CD4-positive, alpha-beta T cell (primary cell): ENCODE measurements around the gene RHOF. TPM values are rescaled to one million over a fixed set of nuclear protein-coding genes. Genes with fewer than 3 reads are reported as not detected.

Experiments
- ATAC-seq: fragments of 200-7000 bp; cut with Tn5 transposase; one replicate; pipeline ENCODE4 v1.10.0; 2022; ENCODE audit warnings: mild to moderate bottlenecking; ENCODE audit not compliant: poor library complexity
- CTCF ChIA-PET: fragments of 350-600 bp; sonication (Branson Sonifier 250); formaldehyde crosslinking; loops from one replicate; lab custom pipeline; 2021; ENCODE audit warnings: antibody characterized with exemption, inconsistent platforms; lab: Charles Lee
- POLR2A ChIA-PET: fragments of 350-600 bp; sonication (Branson Sonifier 250); formaldehyde crosslinking; loops from one replicate; lab custom pipeline; 2021; ENCODE audit warnings: antibody characterized with exemption, inconsistent platforms; lab: Charles Lee
- DNase-seq, 14 experiments: peaks; one replicate each; pipeline ENCODE4 v3.0.0-alpha.2; 2013 to 2020; ENCODE audit warnings: mixed read lengths in 2 of 14
- H3K27ac ChIP-seq, 2 donors: one replicate each; pipeline versions ENCODE4 v1.5.1 to v1.7.0; 2013; ENCODE audit warnings: low read length in 2 of 2, low read depth in 1 of 2, mild to moderate bottlenecking in 1 of 2
- H3K27me3 ChIP-seq, 2 experiments: 1 replicate in 1 of 2; 2 replicates in 1 of 2; pipeline versions ENCODE4 v1.6.1 to v1.7.0; 2013; ENCODE audit warnings: low read length in 2 of 2, control low read depth in 1 of 2, mild to moderate bottlenecking in 1 of 2, moderate library complexity in 1 of 2; ENCODE audit not compliant: insufficient read depth in 2 of 2, control insufficient read depth in 1 of 2
- H3K36me3 ChIP-seq: one replicate; pipeline ENCODE4 v1.6.1; 2013; ENCODE audit warnings: low read length, control low read depth; ENCODE audit not compliant: insufficient read depth
- H3K4me1 ChIP-seq: one replicate; pipeline ENCODE4 v1.6.1; 2013; ENCODE audit warnings: low read length, control low read depth; ENCODE audit not compliant: insufficient read depth
- H3K4me3 ChIP-seq: one replicate; pipeline ENCODE4 v1.5.1; 2013; ENCODE audit warnings: mild to moderate bottlenecking, low read length, moderate library complexity
- H3K9me3 ChIP-seq, 2 experiments: 1 replicate in 1 of 2; 2 replicates in 1 of 2; pipeline versions ENCODE4 v1.6.1 to v1.7.0; 2013; ENCODE audit warnings: low read length in 2 of 2, mild to moderate bottlenecking in 2 of 2, control low read depth in 1 of 2, moderate library complexity in 1 of 2; ENCODE audit not compliant: control insufficient read depth in 1 of 2, insufficient read depth in 1 of 2
- H3K27ac Mint-ChIP-seq: one replicate; pipeline ENCODE4 v1.8.0; 2020; ENCODE audit warnings: mixed read lengths
- H3K27me3 Mint-ChIP-seq: one replicate; pipeline ENCODE4 v1.8.0; 2021; ENCODE audit warnings: mixed read lengths
- H3K36me3 Mint-ChIP-seq: one replicate; pipeline ENCODE4 v1.8.0; 2021; ENCODE audit warnings: low read depth, mixed read lengths
- H3K4me1 Mint-ChIP-seq: one replicate; pipeline ENCODE4 v1.8.0; 2021; ENCODE audit warnings: low read depth, mixed read lengths
- H3K4me3 Mint-ChIP-seq: one replicate; pipeline ENCODE4 v1.8.0; 2020; ENCODE audit warnings: mild to moderate bottlenecking, mixed read lengths
- H3K9me3 Mint-ChIP-seq: one replicate; pipeline ENCODE4 v1.8.0; 2020; ENCODE audit warnings: mixed read lengths
- CTCF ChIP-seq: fragments of 200-600 bp; IDR thresholded peaks from one replicate; pipeline ENCODE4 v1.8.0; 2022; ENCODE audit warnings: antibody characterized with exemption, mild to moderate bottlenecking
- intact Hi-C, 2 experiments: fragments of 100-400 bp; cut with DNase I in 1 of 2; cut with micrococcal nuclease in 1 of 2; formaldehyde crosslinking; loops; one replicate each; pipeline versions ENCODE4 v1.15.1 to v1.9.0; 2023 to 2025; cut with DNase I, micrococcal nuclease
- total RNA-seq, 174 experiments: library from RNA in 2 of 174; stranded (reverse) in 2 of 174; gene quantifications; one replicate each; pipeline ENCODE4 v1.2.3 and lab custom pipeline; 2021 to 2026

Gene RHOF
- total RNA-seq, 2 experiments from 2014 or later = 155 to 164 TPM

GRCh38 chr12:121780429-121780828, 13.1 kb downstream of the RHOF start:
- peaks cover 69% of the 10 kb centered on the region for H3K4me1 ChIP-seq
- no peak overlapping the region for H3K27ac ChIP-seq
- POLR2A ChIA-PET = interaction anchor here (33.0 kb wide), 1 partner anchor 23 kb away, joined by 1869 read pairs; the partner anchor contains the start of genes RHOF and SETD1B
- peaks cover 48% of the 10 kb centered on the region for H3K36me3 ChIP-seq
- intact Hi-C loops = loop anchor here in 1 of 2 experiments (10.0 kb wide), 1 partner anchor 246 kb away; no protein-coding TSS in a partner anchor
- peak in 1 of 14 experiments; percentile 6 for DNase-seq
- no peaks in the 10 kb centered on the region for H3K9me3 ChIP-seq
- H3K36me3 Mint-ChIP-seq = peaks cover 63% of the 10 kb centered on the region
- H3K4me3 Mint-ChIP-seq = no peak overlapping the region
- H3K4me3 ChIP-seq = no peak overlapping the region
- CTCF ChIA-PET = interaction anchor here (6.7 kb wide), 1 partner anchor 14 kb away, joined by 166 read pairs; the partner anchor contains the start of gene RHOF
- H3K9me3 Mint-ChIP-seq = no peaks in the 10 kb centered on the region
- H3K27me3 Mint-ChIP-seq = no peaks in the 10 kb centered on the region
- no peaks in the 10 kb centered on the region for H3K27me3 ChIP-seq
- peaks cover 50% of the 10 kb centered on the region for H3K4me1 Mint-ChIP-seq
- peak overlapping the region; percentile 97 for H3K27ac Mint-ChIP-seq
- no peak for TF ChIP-seq CTCF
- no peak for ATAC-seq

- Mint-ChIP-seq H3K27ac (peak overlapping the region; percentile 71), H3K4me1 (peaks cover 42% of the 10 kb centered on the region), H3K36me3 (peaks cover 56% of the 10 kb centered on the region), H3K9me3 (no peaks in the 10 kb centered on the region), H3K4me3 (no peak overlapping the region), H3K27me3 (no peaks in the 10 kb centered on the region)
- Histone ChIP-seq H3K36me3 (peaks cover 48% of the 10 kb centered on the region), H3K9me3 (no peaks in the 10 kb centered on the region), H3K27ac (peak overlapping the region; percentile 29), H3K27me3 (no peaks in the 10 kb centered on the region), H3K4me3 (no peak overlapping the region), H3K4me1 (peaks cover 61% of the 10 kb centered on the region)
- peak in 1 of 14 experiments; percentile 15 for DNase-seq
- intact Hi-C loops = loop anchor here in 1 of 2 experiments (5.0 kb wide), 1 partner anchor 108 kb away; the partner anchor contains the start of gene PSMD9
- CTCF ChIA-PET = interaction anchor here (5.6 kb wide), 1 partner anchor 14 kb away, joined by 104 read pairs; the partner anchor contains the start of gene RHOF
- POLR2A ChIA-PET = interaction anchor here (33.0 kb wide), 1 partner anchor 24 kb away, joined by 1869 read pairs; the partner anchor contains the start of genes RHOF and SETD1B
- ATAC-seq = no peak
- TF ChIP-seq CTCF = no peak
Observed at GRCh38 chr12:121779422-121779895, 14.0 kb downstream of the RHOF start.

GRCh38 chr12:121778567-121779421, 14.7 kb downstream of the RHOF start:
- H3K9me3 Mint-ChIP-seq = no peaks in the 10 kb centered on the region
- CTCF ChIA-PET = interaction anchor here (0.9 to 5.6 kb wide), 2 partner anchors 14 to 33 kb away, joined by 4 to 104 read pairs; partner anchors contain the start of gene RHOF
- Histone ChIP-seq H3K9me3 (no peaks in the 10 kb centered on the region), H3K36me3 (peaks cover 48% of the 10 kb centered on the region), H3K27ac (peak overlapping the region; percentile 29), H3K4me3 (no peak overlapping the region), H3K4me1 (peaks cover 54% of the 10 kb centered on the region), H3K27me3 (no peaks in the 10 kb centered on the region)
- H3K27me3 Mint-ChIP-seq = no peaks in the 10 kb centered on the region
- ATAC-seq (no peak), DNase-seq (no peak)
- intact Hi-C loops = loop anchor here in 1 of 2 experiments (5.0 kb wide), 1 partner anchor 109 kb away; the partner anchor contains the start of gene PSMD9
- TF ChIP-seq CTCF = no peak
- peaks cover 49% of the 10 kb centered on the region for H3K36me3 Mint-ChIP-seq
- POLR2A ChIA-PET = interaction anchor here (33.0 kb wide), 1 partner anchor 25 kb away, joined by 1869 read pairs; the partner anchor contains the start of genes RHOF and SETD1B
- H3K27ac Mint-ChIP-seq = peak overlapping the region; percentile 71
- peaks cover 35% of the 10 kb centered on the region for H3K4me1 Mint-ChIP-seq
- no peak overlapping the region for H3K4me3 Mint-ChIP-seq
